Measurements from ENCODE around the gene PRXL2C. TPM values are rescaled to one million over a fixed set of nuclear protein-coding genes. Genes with fewer than 3 reads are reported as not detected.

Gene PRXL2C, protein sequence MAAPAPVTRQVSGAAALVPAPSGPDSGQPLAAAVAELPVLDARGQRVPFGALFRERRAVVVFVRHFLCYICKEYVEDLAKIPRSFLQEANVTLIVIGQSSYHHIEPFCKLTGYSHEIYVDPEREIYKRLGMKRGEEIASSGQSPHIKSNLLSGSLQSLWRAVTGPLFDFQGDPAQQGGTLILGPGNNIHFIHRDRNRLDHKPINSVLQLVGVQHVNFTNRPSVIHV
- 14.8 to 18.7 TPM (median 18.0 TPM) in 5 replicates for total RNA-seq (2022; extraction: Qiagen RNA extraction; ENCODE audit: low read depth)

GRCh38 chr9:96655198-96655851 is at the start of gene PRXL2C:
Gene PRXL2C (minus strand): TSS chr9:96655317. CDS start chr9:96655281, 36 bp downstream.

DNA sequence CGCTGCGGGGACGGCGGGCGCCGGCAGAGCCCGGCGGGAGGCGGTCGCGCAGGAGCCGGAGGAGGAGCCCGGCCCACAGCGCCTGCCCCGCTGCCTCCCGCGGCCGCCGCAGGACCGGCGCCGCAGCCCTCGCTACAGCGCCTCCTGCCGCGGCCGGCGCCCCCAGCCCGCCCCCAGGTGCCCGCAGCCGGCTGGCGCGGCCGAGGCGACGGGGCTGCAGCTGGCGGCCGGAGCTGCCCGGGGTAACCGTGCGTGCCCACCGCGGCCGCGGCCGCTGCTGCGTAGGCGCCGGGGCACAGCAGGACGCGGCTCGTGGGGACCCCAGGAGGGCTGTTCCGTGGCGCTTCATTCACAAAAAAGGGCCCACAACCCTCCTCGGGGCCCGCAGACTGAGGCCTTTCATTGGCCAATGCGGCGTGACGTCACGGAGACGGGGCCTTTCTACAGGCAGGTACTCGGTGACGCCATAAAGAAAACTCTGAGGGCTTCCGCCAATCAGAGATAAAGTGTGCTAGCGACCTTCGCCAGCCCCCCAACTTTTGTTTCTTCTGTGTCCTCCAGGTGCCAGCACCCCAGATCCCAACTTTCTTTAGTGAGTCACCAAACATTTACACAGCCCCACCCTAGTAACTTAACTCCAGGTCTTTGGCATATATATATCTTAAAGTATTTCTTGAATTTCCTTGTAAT is 35.5 kb downstream of the PRXL2C start, which contains the start of gene CDC14B:
CDC14B (minus strand) TSS at position 353 of the 690 bp plus-strand sequence. CDS start 465 bp downstream, outside the sequence.

Other genes with a start within 250 kb of the PRXL2C start
- 3.9 to 7.0 TPM (median 5.2 TPM) in 5 replicates for gene ZNF367, start 236.9 kb downstream of the PRXL2C start, total RNA-seq (2022; extraction: Qiagen RNA extraction; ENCODE audit: low read depth)
- gene HABP4, start 205.1 kb downstream of the PRXL2C start, total RNA-seq (2022; extraction: Qiagen RNA extraction; ENCODE audit: low read depth) = 15.2 to 19.8 TPM (median 16.5 TPM) in 5 replicates
- gene CDC14B, start 35.5 kb downstream of the PRXL2C start, total RNA-seq (2022; extraction: Qiagen RNA extraction; ENCODE audit: low read depth) = 8.7 to 12.6 TPM (median 11.1 TPM) in 5 replicates
- gene ZNF510, start 122.8 kb upstream of the PRXL2C start, total RNA-seq (2022; extraction: Qiagen RNA extraction; ENCODE audit: low read depth) = 4.6 to 6.2 TPM (median 5.8 TPM) in 5 replicates
- gene ZNF782, start 199.2 kb upstream of the PRXL2C start, total RNA-seq (2022; extraction: Qiagen RNA extraction; ENCODE audit: low read depth) = 1.4 to 2.6 TPM (median 2.0 TPM) in 5 replicates